Fibroblast of the aortic adventitia (primary cell): ENCODE data around the gene ABLIM2. TPM values are rescaled to one million over a fixed set of nuclear protein-coding genes. Genes with fewer than 3 reads are reported as not detected.

ENCODE experiments used
- DNase-seq: peaks from one replicate; pipeline ENCODE4 v3.0.0-alpha.2; 2010; ENCODE audit warnings: low read depth
- H3K4me3 ChIP-seq: 2 replicates; pipeline ENCODE4 v1.5.1; 2011; ENCODE audit warnings: low read depth, mild to moderate bottlenecking, control low read depth, low read length, moderate library complexity
- total RNA-seq: library from RNA; depleted of rRNA; stranded (reverse); fragments of >200 nt; gene quantifications from 2 replicates; pipeline ENCODE4 v1.2.3, GENCODE V29; 2012; ENCODE audit warnings: low replicate concordance
- TF ChIP-seq, protein P1 (sequence below): IDR thresholded peaks from 2 replicates; pipeline ENCODE4 v1.5.1; 2011; ENCODE audit warnings: mild to moderate bottlenecking, low read length, control low read depth, inconsistent platforms; ENCODE audit not compliant: insufficient read depth

Gene ABLIM2
- total RNA-seq, 1 donor, result under 0.01 TPM

DNA sequence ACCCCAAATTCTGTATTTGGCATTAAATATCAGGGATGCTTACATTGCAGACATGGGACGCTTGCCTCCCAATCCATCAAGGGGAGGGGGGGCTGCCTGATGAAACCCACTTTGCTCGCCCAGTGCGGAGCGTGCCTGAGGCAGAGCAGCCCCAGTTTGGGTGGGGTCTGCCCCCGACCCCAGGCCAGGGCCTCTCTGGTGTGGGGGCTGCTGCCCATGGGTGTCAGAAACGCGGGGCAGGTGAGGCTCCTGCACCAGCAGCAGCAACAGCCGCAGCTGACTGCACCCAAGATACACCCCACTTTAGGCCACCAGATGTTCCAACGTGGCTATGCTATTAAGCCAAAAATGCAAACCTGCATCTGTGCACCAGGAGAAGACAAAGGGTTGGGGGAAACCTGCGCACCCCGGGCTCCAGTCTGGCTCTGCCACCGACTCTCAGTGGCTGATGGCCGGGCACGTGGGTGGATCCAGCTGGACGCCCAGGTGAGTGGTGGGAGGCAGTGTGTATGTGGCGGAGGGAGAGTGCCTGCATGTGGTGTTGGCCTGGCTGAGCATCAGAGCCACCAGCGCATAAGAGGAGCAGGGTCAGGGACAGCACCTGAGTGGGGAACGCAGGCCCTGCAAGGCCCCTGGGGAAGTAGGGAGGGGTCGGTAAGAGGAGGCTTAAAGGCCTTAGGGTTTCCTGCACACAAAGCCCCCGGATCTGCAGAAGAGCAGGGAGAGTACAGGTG lies 86.2 kb downstream of the ABLIM2 start:
- DNase-seq, result no peak
- TF ChIP-seq, protein P1, sequence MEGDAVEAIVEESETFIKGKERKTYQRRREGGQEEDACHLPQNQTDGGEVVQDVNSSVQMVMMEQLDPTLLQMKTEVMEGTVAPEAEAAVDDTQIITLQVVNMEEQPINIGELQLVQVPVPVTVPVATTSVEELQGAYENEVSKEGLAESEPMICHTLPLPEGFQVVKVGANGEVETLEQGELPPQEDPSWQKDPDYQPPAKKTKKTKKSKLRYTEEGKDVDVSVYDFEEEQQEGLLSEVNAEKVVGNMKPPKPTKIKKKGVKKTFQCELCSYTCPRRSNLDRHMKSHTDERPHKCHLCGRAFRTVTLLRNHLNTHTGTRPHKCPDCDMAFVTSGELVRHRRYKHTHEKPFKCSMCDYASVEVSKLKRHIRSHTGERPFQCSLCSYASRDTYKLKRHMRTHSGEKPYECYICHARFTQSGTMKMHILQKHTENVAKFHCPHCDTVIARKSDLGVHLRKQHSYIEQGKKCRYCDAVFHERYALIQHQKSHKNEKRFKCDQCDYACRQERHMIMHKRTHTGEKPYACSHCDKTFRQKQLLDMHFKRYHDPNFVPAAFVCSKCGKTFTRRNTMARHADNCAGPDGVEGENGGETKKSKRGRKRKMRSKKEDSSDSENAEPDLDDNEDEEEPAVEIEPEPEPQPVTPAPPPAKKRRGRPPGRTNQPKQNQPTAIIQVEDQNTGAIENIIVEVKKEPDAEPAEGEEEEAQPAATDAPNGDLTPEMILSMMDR, result no peak
- H3K4me3 ChIP-seq, result no peak overlapping the region

DNA sequence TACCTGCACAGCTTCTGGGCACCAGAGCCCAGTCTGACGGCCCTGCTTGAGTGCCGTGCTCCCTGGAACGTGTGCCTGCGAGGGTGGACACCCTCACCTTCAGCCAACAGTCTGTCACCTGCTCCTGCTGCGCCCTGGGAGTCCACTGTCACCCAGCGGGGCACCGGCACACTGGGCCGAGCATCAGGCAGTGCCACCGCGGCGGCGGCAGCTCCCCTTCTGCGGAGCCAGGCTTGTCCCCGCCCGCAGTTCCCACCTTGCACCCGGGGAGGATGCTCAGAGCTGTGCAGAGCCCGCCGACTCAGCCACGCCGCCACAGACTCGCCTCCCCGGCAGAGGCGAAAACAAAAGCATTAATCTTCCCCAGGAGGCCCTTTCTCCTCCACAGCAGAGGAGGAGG lies 86.8 kb downstream of the ABLIM2 start:
- TF ChIP-seq, protein P1, result no peak
- H3K4me3 ChIP-seq, result no peak overlapping the region
- DNase-seq, result no peak

DNA sequence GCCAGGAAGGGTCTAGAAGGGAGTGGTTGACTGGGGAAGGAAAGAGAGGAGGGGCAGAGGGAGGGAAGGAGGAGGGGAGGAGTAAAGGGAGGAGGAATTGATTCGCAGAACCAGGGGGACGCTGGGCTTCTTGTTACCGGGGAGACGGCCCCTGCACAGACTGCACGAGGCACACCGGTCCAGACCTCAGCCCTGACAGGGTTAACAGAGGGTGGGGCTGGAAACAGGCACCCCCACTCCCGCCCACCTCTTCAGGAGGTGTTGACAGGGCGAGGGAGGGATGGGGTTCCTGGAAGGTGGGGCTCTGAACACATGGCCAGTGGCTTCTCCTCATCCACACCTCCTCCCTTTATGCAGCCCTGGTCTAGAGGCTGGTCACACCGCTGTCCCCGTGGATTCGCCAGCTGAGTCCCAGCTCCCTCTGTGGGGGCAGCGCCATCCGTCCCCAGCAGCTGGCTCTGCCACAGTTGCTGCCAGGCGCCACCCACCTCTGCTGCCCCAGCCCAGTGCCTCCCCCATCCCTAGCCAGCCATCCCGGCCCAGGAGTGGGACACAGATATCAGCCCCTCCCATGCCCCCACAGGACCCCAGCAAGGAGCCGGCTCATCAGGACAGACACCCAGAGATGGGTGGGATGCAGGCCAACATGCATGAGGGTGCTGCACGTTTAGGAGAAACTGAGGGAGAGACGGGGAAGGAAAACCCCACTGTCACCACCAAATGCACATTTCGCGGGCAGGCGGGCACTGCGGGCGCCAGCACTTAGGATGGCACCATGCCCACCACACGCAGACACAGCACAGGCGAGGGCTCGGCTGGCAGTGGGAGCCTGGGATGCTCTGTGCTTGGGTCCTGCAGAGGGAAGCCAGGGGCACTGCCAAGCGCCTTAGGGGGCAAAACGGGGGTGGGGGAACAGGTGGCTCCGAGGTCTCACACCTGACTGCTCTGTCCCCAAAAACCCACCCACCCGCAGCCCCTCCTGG lies 87.6 kb downstream of the ABLIM2 start:
- TF ChIP-seq, protein P1, result no peak
- no peak for DNase-seq
- H3K4me3 ChIP-seq, result no peak overlapping the region

DNA sequence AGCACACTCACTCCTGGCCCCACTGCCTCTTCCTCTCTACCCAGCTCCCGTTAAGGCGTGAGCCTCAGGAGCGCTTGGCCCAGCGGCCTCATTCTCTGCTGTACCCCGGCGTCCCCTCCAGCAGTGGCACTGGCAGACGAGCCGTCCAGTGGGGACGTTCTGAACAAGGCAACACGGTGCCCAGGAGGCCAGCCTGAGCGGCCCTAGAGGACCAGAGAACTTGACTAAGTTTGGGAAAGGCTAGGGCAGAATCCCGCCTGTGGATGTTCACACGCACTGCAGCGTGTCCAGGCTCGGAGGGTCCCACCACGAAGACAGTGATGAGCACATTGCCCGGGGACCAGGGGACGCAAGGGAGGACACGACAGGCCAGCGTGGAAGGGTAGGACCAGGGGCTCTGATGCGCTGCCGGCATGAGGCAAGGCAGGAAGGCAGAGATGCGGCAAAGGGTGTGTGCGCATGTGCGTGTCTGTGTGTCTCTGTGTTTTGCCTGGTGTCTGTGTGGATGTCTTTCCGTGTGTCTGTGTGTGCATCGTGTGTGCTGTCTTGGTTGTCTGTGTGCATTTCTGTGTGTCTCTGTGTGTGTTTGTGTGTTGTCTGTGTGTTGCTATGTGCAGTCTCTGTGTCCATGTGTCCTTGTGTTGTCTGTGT lies 89.4 kb downstream of the ABLIM2 start:
- TF ChIP-seq, protein P1, result no peak
- no peak for DNase-seq
- no peak overlapping the region for H3K4me3 ChIP-seq

DNA sequence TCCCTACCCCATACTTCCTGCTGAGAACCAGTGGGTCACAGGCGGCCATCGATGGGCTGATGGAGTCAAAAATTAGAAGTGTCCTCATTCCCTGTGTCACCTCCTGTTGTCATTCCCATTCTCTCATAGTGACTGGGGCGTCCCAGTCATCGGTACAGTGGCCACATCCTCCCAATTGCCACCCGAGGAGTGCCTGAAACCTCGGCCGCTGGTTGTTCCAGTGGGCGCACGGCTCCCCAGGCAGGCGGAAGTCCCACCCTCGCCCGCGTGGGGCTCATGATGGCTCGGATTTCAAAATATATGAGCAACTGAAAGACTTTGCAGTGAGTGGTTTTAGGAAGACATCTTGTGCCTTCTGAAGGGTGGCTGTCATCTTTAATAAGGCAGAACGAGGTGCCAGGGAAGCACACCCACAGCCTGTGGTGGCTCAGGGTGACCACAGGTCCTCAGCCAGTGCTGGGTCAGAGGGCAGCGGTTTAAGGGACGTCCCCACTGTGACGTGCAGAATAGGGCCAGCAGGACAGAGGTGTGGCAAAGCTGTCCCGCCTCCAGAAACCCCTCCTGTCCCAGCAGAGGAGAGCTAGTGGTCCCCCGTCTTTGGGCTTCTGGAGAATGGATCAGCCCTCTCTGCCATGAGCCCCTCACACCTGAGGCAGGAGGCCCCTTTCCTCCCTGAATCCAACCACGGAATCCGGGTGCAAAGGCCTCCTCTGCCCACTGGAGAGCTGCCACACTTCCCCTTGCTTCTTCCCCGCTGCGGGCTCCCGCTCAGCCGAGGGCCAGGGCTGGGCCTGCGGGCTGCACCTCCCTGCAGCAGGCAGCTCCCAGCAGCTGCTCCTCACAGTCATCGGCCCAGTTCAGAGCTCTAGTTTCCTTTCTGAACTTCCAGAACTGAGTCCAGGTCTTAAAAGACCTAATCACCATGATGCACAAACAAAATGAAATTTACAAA lies 90.4 kb downstream of the ABLIM2 start:
- no peak for DNase-seq
- TF ChIP-seq, protein P1, result no peak
- no peak overlapping the region for H3K4me3 ChIP-seq
